Caco-2 (cell line): Measurements from ENCODE around the gene DNASE2B. TPM values are rescaled to one million over a fixed set of nuclear protein-coding genes. Genes with fewer than 3 reads are reported as not detected.
"Not testable (repeated sequence)": the region's sequence is repeated elsewhere in the genome, so short reads cannot be mapped to it uniquely, and the experiment has no call there.

Experiments used
- BruUV-seq: library from RNA; stranded (reverse); fragments of 400-500 nt; replicated peaks from 2 replicates; lab custom pipeline; 2021; lab: Mats Ljungman, UMichigan
- CTCF ChIA-PET: fragments of 300-600 bp; sonication (Branson Sonifier 250); formaldehyde crosslinking; loops from one replicate; lab custom pipeline; 2022; ENCODE audit warnings: antibody characterized with exemption; lab: Charles Lee
- POLR2A ChIA-PET: fragments of 300-600 bp; sonication (Branson Sonifier 250); formaldehyde crosslinking; loops from one replicate; lab custom pipeline; 2022; ENCODE audit warnings: antibody characterized with exemption; lab: Charles Lee
- DNase-seq, 2 experiments: peaks; one replicate each; pipeline versions ENCODE4 v3.0.0 to v3.0.0-alpha.2; 2020 to 2022
- H3K27me3 ChIP-seq: replicated peaks from 2 replicates; pipeline ENCODE4 v1.6.0; 2011; ENCODE audit warnings: low read length; ENCODE audit not compliant: control insufficient read depth, insufficient read depth
- H3K36me3 ChIP-seq: 2 replicates; pipeline ENCODE4 v1.5.1; 2011; ENCODE audit warnings: low read length; ENCODE audit not compliant: control insufficient read depth, insufficient read depth
- H3K4me1 ChIP-seq: fragments of 250-450 bp; sonication (Bioruptor Pico); 2 replicates; pipeline ENCODE4 v1.5.1; 2020; ENCODE audit warnings: mild to moderate bottlenecking
- H3K4me3 ChIP-seq: 2 replicates; pipeline ENCODE4 v1.5.1; 2011; ENCODE audit warnings: low read depth, mild to moderate bottlenecking, control low read depth, low read length
- H3K9me3 ChIP-seq: fragments of 250-450 bp; sonication (Bioruptor Pico); 2 replicates; pipeline ENCODE4 v1.5.1; 2020; ENCODE audit warnings: mild to moderate bottlenecking, moderate library complexity
- H3K27ac Mint-ChIP-seq: one replicate; pipeline ENCODE4 v1.8.0; 2022; ENCODE audit warnings: mixed read lengths; ENCODE audit not compliant: unreplicated experiment
- H3K27me3 Mint-ChIP-seq: one replicate; pipeline ENCODE4 v1.8.0; 2022; ENCODE audit warnings: mixed read lengths; ENCODE audit not compliant: insufficient read depth, unreplicated experiment
- H3K36me3 Mint-ChIP-seq: one replicate; pipeline ENCODE4 v1.8.0; 2022; ENCODE audit warnings: mild to moderate bottlenecking, mixed read lengths; ENCODE audit not compliant: insufficient read depth, unreplicated experiment
- H3K4me1 Mint-ChIP-seq: one replicate; pipeline ENCODE4 v1.8.0; 2022; ENCODE audit warnings: low read depth, mixed read lengths; ENCODE audit not compliant: unreplicated experiment
- H3K4me3 Mint-ChIP-seq: one replicate; pipeline ENCODE4 v1.8.0; 2022; ENCODE audit warnings: mild to moderate bottlenecking, moderate library complexity, mixed read lengths; ENCODE audit not compliant: unreplicated experiment
- H3K9me3 Mint-ChIP-seq: one replicate; pipeline ENCODE4 v1.8.0; 2022; ENCODE audit warnings: mixed read lengths; ENCODE audit not compliant: unreplicated experiment
- intact Hi-C: fragments of 100-400 bp; cut with micrococcal nuclease; formaldehyde crosslinking; loops from one replicate; pipeline ENCODE4 v1.10.0; 2022; ENCODE audit not compliant: unreplicated experiment
- total RNA-seq: library from RNA; stranded (reverse); gene quantifications from 2 replicates; pipeline ENCODE4 v1.2.3, GENCODE V29; 2022
- TF ChIP-seq, protein P1 (sequence below), 2 experiments: fragments of 200-600 bp in 1 of 2; IDR thresholded peaks; 1 replicate in 1 of 2; 2 replicates in 1 of 2; pipeline versions ENCODE4 v1.5.1 to v1.8.0; 2011 to 2022; ENCODE audit warnings: antibody characterized with exemption in 1 of 2, control low read depth in 1 of 2, inconsistent platforms in 1 of 2, low read depth in 1 of 2, low read length in 1 of 2, mild to moderate bottlenecking in 1 of 2, moderate library complexity in 1 of 2; ENCODE audit not compliant: insufficient read depth in 1 of 2, severe bottlenecking in 1 of 2, unreplicated experiment in 1 of 2

DNASE2B gene
- total RNA-seq, 1 experiment from 2014 or later, result not detected

DNA sequence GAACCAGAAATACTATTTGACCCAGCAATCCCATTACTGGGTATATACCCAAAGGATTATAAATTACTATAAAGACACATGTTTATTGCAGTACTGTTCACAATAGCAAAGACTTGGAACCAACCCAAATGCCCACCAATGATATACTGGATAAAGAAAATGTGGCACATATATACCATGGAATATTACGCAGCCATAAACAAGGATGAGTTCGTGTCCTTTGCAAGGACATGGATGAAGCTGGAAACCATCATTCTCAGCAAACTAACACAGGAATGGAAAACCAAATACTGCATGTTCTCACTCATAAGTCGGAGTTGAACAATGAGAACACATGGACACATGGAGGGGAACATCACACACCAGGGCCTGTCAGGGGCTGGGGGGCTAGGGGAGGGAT, 50.4 kb downstream of the DNASE2B start:
- H3K9me3 ChIP-seq, H3K27me3 ChIP-seq, H3K4me1 ChIP-seq, H3K27ac Mint-ChIP-seq, H3K36me3 Mint-ChIP-seq, H3K9me3 Mint-ChIP-seq, H3K27me3 Mint-ChIP-seq, CTCF ChIA-PET, H3K4me3 ChIP-seq, H3K4me3 Mint-ChIP-seq, BruUV-seq, DNase-seq, H3K36me3 ChIP-seq, H3K4me1 Mint-ChIP-seq, intact Hi-C loops, POLR2A ChIA-PET: not testable (repeated sequence)

DNA sequence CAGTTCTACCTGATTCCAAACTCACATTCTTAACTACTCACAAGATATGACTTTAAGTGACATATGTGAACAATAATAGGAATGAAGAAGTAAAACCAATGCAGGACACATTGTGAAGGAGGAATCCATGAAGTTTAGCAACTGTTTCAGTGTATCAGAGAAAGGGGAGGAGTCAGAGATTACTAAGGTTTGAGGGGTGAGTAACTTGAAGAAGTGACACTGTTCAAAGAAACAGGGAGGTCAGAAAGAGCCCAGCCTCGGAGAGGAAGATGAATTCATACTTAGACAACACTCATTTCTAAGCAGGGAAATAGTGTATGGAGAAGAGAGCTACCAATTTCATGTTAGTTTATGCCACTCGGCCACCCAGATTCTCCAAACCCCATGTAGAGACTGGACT, 52.6 kb downstream of the DNASE2B start:
- TF ChIP-seq, protein P1, sequence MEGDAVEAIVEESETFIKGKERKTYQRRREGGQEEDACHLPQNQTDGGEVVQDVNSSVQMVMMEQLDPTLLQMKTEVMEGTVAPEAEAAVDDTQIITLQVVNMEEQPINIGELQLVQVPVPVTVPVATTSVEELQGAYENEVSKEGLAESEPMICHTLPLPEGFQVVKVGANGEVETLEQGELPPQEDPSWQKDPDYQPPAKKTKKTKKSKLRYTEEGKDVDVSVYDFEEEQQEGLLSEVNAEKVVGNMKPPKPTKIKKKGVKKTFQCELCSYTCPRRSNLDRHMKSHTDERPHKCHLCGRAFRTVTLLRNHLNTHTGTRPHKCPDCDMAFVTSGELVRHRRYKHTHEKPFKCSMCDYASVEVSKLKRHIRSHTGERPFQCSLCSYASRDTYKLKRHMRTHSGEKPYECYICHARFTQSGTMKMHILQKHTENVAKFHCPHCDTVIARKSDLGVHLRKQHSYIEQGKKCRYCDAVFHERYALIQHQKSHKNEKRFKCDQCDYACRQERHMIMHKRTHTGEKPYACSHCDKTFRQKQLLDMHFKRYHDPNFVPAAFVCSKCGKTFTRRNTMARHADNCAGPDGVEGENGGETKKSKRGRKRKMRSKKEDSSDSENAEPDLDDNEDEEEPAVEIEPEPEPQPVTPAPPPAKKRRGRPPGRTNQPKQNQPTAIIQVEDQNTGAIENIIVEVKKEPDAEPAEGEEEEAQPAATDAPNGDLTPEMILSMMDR (IDR thresholded peaks at IDR 0.05; ENCODE audit: insufficient read depth in 1 of 2, low read depth in 1 of 2, low read length in 1 of 2, severe bottlenecking in 1 of 2, unreplicated experiment in 1 of 2), result no peak
- H3K27me3 ChIP-seq, result no peaks in the 10 kb centered on the region
- Mint-ChIP-seq H3K36me3 (no peaks in the 10 kb centered on the region), H3K4me1 (no peaks in the 10 kb centered on the region), H3K4me3 (no peak overlapping the region), H3K27ac (no peak overlapping the region), H3K27me3 (peaks cover 3% of the 10 kb centered on the region), H3K9me3 (no peaks in the 10 kb centered on the region)
- CTCF ChIA-PET, result no interaction called here
- H3K4me3 ChIP-seq, result no peak overlapping the region
- no peaks in the 10 kb centered on the region for H3K9me3 ChIP-seq
- intact Hi-C loops, result no loop called here
- DNase-seq, result no peak
- H3K4me1 ChIP-seq, result no peaks in the 10 kb centered on the region
- H3K36me3 ChIP-seq, result no peaks in the 10 kb centered on the region
- no TSS peak for BruUV-seq
- POLR2A ChIA-PET, result no interaction called here

DNA sequence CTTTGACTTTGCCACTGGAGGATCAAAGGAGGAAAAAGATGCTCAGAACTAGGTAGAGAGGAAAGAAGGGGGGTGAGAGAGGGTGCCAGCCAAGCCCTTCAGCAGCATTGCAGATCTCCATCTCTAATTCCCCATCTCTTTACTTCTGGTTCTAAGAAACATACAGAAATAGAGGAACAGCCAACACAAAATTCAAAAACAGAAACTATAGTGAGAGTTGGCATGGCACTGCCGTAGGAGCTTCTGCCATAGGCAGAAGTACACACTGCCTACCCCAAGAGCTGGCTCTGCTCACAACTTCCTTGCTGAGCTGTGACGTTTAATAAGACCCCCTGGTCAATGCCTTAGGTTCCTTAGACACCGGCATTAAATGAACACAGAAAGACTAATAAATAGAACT, 54.2 kb downstream of the DNASE2B start:
- BruUV-seq, result no TSS peak

More for the DNA sequence above, 54.2 kb downstream of the DNASE2B start:
- intact Hi-C loops, result no loop called here
- Mint-ChIP-seq H3K36me3 (no peaks in the 10 kb centered on the region), H3K4me1 (no peaks in the 10 kb centered on the region), H3K9me3 (no peaks in the 10 kb centered on the region), H3K27ac (no peak overlapping the region), H3K27me3 (peaks cover 6% of the 10 kb centered on the region), H3K4me3 (no peak overlapping the region)
- Histone ChIP-seq H3K36me3 (no peaks in the 10 kb centered on the region), H3K9me3 (no peaks in the 10 kb centered on the region), H3K4me3 (no peak overlapping the region), H3K27me3 (no peaks in the 10 kb centered on the region), H3K4me1 (no peaks in the 10 kb centered on the region)
- TF ChIP-seq, protein P1 (IDR thresholded peaks at IDR 0.05; ENCODE audit: insufficient read depth in 1 of 2, low read depth in 1 of 2, low read length in 1 of 2, severe bottlenecking in 1 of 2, unreplicated experiment in 1 of 2), result no peak
- DNase-seq, result no peak
- ChIA-PET POLR2A (no interaction called here), CTCF (no interaction called here)
